GM18868 (cell line): ENCODE data around the gene EFNA5.
"Not testable (repeated sequence)": the region's sequence is repeated elsewhere in the genome, so short reads cannot be mapped to it uniquely, and the experiment has no call there.

Experiments
- ATAC-seq: cut with Tn5 transposase; IDR thresholded peaks from one replicate; pipeline ENCODE4 v1.9.1; 2021; ENCODE audit warnings: mild to moderate bottlenecking, moderate library complexity; ENCODE audit not compliant: unreplicated experiment

Gene EFNA5

DNA sequence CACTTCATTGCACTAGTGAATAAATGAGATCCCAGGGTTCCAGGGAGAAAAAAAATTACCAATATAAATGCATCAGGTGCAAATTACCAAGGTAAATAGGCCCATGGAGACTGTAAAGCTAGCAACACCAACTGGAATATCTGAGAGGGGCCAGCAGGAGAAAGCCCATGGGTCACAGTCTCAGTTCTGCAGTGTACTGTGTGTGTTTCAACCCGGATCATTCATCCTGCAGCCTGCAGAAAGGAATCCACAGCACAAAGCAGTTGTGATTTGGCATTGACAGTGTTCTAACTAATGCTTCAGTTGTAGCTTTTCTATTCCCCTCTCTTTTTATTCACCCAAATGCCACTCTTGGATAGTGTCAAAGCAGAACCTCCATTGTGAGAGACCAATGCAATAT, 171.0 kb downstream of the EFNA5 start:
- ATAC-seq: no peak

DNA sequence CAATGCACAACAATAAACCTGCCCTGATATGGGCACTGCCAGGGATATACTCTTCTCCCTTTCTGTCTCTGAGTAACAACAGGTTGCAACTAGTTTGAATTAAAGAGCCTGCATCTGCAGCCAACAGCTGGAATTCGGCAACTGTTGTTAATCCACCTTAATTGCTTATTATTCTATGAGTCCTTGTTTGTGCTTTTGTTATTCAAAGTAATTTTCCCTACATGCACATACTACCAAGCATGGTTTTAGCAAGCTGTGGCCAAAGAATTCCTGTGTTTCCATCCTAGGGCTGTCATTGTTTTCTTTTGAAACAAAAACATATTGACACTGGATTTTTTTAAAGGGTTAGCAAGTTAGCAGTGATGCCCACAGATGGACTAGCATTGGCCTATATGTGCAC, 171.5 kb downstream of the EFNA5 start:
- ATAC-seq: no peak

DNA sequence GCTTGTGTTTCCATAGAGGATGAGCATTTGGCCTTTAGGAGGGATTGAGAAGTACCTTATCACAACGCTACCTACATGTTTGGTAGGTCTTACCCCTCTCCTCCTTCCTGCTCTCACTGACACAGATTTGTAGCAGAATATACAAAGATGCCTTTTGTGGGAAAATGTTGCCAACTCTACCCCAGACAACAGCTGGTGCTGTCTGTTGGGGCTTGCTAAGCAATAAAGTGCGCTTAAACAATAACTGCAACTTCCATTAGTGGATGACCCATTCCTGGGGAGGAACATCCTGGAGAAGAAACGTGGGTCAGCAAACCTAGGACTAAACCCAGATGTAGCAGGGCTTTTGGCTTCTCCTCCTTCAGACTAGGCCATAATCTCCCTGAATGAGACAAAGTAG, 174.3 kb downstream of the EFNA5 start:
- no peak for ATAC-seq

DNA sequence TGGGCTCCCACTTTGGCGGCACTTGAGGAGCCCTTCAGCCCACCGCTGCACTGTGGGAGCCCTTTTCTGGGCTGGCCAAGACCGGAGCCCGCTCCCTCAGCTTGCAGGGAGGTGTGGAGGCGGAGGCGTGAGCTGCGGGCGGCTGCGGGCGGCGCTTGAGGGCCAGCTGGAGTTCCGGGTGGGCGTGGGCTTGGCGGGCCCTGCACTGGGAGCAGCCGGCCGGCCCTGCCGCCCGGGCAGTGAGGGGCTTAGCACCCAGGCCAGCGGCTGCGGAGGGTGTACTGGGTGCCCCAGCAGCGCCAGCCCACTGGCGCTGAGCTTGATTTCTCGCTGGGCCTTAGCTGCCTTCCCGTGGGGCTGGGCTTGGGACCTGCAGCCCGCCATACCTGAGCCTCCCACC, 176.6 kb downstream of the EFNA5 start:
- ATAC-seq: not testable (repeated sequence)

DNA sequence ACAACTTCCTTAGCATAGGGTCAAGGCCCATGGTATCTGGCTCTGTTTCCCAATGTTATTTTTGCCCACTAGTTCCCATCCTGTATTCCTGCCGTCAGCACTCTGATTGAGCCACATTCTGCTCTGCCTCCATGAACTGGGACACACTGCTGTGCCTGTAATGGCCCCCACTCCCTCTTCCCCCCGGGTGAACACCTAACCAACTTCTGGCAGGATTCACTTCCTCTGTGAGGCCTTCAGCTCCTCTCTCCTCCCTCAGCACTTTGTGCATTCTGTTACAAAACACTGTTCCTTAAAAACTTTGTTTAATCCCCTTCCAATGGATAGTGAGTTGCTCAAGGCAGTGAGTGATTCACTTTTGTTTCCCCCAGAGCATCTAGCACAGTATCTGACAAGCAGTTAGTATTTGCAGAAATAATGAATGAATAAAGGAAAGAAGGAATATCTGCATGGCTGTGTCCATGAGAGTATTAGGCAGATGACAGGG, 183.6 kb downstream of the EFNA5 start:
- ATAC-seq: no peak

DNA sequence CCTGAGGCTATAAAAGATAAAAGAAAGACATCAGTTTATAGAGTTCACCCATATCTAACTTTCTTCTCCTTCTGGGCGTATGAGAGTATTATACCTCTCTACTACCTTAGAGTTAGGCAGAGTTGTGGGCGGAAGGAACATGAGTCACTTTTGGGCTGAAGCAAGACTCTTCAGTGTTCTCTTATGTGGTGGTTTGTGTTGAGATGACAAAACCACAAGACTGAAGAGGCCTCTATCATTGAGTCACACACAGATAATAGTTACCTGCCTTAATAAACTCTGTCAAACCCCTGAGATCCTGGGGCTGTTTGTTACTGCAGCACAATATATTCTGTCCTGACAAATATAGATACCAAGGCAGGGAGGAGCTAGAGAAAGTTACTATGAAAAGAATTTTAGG, 184.2 kb downstream of the EFNA5 start:
- ATAC-seq: peak; percentile 88

DNA sequence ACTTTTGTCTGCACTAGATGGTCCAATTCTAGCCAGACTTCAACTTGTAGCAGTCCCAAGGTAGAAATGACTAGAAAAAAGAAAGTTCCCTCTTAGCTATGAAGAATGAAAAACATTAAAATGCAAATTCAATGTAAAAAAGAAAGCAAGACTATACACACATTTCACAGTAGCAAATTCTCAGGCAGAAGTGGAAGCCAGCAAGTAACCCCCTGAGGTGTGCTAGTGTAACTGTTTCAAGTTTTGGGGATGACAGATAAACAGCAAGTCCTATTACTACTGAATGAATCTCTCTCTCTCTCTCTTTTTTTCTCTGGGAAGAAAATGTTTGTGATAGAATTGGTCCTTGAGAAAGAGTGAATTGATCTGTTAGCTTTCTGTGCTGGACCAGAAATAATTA, 185.6 kb downstream of the EFNA5 start:
- ATAC-seq: peak; percentile 45

DNA sequence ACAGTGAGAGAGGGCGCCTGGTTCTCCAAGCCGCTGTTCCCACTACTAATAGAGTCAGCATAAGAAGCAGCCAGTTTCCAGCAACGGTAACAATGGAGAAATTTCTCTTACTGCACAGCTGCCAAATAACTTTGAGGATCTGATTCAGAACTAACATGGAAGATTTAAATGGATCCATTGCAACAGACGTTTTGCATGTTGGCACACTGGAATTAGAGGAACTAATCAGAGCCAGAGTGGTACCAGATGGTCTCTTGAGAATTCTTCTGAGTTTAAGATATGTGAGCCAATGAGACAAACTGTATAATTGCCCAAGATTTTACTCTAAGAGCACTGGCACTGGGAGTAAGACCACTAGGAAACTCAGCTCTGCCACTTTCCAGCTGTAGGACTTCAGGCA, 186.5 kb downstream of the EFNA5 start:
- ATAC-seq: no peak

DNA sequence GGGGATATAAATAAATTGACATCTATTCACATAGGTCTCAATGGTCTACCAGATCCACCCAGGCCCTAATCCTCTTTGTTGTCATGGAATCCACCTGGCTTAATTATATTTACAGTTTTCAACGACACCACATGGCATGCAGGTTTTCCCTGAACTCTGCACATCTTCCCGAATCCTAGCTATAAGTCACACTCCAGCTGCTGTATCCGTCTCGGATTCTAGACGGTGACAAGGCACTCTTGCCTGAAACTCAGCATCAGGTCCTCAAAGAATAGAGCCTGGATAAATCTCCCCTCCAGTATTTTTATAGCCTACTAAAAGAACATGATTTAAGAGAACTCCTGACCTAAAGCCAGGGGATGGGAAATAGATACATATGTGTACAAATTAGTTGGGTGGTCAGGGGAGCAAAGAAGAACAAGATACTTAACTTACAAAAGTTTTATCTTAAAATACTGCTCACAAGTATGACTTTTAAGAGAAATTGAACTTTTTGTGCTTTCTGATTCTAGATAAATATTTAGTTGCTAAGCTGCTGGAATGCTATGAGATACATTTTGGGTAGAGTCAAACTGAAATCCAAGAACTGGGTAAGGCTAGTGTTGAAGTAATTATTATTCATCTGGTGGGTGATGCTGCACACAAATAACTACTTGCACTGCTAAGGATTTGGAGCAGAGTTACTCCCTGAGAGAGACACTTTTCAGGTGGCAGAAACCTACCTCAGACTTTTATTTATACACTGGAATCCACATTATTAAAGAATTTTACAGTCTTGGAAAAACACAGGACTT, 187.3 kb downstream of the EFNA5 start:
- ATAC-seq: peak; percentile 32

DNA sequence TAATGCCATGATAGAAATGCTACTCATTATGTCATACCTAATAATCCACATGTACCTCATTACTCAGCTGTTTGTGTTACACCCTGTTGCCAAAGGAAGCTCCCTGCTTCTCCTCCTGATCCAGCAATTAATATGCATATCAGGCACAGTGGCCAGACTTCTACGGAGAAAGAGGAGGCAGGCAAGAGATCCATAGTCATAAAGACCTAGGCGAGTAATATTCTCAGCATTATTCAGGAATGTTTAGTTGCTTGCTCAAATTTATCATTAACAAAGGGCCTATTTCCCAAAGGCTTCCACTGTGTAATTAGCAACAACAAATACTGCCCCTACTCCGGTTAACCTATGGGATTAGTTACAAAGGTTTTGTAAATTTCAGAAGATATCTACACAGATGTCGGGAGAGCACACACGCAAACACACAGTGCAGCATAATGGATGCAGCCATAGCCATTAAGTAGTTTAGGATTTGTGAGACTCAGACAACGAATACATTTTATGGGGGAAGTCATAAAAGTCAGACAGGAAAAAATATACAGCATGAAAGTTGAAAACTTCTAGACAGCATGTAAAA, 192.6 kb downstream of the EFNA5 start:
- ATAC-seq: no peak

DNA sequence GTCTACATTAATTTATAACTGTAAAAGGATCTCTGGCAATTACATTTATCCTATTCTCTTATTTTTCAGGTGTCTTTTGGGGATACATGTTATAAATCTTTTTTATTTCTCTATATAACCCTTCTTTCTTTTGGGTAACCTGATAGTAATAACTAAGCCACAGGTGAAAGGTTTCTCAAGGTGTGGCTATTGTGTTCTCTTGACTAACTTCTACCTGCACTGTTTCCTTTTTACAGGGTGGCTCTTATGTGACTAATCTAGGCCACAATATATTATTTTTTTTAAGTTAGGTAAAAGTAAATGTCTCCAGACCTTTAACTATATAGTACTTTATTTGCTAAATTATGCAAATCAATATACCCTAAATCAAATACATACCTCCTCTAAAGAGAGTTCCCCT, 193.2 kb downstream of the EFNA5 start:
- ATAC-seq: no peak

DNA sequence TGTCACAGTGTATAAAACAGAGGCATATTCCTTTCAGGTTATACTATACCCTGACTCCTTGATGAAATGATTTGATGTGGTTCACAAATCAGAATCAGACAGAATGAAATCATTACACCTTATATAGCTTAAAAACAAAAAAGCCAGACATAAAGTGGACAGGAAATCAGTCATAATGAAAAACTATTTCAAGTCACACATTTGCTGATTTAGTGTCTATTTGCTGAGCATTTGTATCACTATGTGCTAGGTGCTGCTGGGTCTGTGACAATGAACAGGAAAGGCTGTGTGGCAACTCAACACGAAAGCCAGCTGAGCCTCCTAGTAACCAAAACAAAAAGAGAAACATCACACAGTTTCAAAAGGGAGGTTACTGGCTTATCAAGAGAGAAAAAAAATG, 194.0 kb downstream of the EFNA5 start:
- ATAC-seq: peak; percentile 95

DNA sequence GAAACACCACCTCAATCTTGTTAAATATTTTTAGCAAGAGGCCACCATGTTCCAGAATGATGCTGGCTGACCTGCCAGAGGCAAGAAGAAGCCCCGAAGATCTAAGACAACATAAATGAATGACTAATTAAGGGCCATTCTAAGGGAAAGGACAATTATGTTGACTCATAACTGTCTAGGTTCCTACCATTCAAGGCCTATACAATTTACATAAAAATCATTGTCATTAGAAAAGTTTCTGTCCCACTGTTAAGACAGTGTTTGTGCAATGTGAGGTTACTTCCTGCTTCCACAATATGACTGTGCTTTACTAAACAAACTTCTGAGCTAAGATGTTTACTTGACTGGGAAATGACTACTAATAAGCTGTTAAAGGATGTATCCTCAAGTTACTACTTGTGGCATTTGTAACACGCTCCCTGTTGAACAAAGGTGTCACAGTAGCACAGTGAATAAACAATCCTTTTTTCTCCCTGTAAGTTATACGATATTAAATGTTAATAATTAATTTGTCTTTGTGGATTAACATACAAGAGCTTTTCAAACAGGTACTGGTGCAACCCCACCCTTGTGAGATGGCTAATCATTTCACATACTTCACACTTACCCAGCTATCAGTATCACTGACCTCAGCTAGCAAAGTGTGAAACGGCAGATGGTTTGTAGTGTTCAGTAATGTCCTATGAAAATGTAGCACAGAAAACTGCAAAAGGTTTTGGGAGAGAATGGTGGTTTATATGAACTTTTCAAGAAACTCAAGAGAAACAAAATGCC, 195.8 kb downstream of the EFNA5 start:
- peak; percentile 36 for ATAC-seq

DNA sequence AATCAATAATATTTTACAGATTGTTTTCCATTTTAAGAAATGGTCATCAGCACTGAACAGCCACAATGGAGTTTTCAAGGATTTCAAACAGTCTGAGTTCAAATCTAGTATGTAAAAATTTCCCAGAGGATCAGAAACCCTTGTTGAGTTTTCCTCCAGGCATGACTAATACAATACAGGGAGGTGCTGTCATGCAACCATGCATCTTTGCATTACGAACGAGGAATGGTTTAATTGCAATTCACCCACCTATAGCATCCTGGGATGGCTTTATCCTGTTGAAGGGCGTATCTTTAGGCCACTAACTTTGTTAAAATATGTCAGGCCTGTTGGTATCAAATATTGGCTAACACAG, 196.4 kb downstream of the EFNA5 start:
- no peak for ATAC-seq

DNA sequence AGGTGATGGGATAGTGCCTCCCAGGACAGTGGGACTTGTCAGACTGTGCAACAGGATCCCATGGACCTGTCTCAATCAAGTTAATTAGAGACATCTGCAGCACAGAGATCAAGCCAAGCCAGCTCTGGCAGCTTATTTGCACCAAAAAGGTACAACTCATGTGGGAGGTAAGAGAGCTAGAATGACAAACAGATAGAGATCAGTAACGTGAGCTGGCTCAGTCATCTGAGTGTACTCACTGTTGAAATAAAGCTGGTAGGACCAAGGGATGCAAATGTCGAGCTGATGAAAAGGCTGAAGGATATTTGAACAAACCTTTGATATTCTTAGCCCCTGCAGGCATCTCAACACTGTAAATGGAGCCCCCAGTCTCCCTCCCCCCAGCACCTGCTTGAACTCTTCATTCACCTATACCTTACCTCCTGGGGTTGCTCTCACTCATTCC, 198.1 kb downstream of the EFNA5 start:
- no peak for ATAC-seq

DNA sequence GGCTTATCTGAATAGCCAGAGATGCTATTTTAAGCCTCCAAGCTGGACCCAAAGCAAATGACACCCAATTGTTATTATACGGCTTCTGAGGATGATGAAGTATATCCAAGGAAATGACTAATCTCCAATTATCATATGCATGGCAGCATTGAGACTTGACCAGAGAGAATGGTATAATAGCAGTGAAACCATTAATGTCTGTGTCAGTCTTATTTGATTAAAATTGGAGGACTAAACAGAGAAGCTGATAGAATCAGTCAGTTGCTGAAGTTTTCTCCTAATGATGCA, 200.5 kb downstream of the EFNA5 start:
- no peak for ATAC-seq

DNA sequence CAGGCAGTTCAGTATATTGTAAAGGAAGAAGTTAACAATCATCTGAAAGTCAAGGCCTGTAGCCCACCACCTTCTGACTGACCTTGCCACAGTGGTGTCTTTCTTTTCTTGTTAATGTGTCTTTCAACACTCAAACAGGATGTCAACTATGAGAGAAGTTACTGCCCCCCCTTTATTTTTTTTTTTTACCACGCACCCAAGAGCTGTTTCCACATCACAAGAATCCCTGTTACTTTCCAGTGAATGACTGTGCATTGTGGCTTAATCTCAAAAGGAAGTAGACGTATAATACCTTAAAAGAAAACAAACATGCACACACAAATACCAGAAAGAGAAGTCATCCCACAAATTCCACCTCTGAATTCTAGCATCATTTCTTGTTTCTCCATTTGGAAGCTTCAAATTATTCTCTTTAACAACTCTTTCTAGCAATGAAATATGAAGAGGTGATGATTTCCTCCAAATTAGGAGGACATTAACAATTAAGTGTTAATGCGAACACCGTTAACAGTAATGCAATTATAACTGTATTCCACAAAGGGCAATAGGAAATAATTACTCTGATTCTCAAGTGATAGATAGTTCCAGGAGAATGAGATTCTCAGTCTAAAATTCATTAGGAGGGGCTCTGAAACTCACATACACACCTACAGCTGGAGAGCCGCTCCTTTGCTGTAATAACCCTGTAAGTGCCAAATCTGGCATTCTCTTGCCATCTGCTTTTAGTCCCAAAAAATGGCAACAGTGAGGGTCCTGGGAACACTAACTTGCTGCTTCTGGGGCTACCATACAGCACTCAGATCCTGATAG, 201.0 kb downstream of the EFNA5 start:
- no peak for ATAC-seq

DNA sequence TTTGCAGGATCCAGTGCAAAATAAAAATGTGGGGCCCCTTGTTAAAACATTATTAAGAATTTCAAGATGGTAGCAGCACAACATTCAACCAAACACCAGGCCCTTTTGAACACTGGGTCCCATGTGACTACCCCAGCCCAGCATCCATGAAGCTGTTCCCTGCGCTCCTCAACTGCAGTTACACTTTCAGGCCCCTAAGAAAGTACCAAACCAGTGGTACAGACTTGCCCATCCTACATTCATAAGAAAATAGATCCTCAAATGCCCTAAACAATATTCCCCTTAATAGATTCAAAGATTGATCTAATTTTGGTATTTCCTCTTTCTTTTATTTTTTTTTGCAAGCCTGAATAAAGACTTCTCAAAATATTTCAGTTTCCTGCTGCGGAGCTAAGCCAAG, 201.7 kb downstream of the EFNA5 start:
- no peak for ATAC-seq

DNA sequence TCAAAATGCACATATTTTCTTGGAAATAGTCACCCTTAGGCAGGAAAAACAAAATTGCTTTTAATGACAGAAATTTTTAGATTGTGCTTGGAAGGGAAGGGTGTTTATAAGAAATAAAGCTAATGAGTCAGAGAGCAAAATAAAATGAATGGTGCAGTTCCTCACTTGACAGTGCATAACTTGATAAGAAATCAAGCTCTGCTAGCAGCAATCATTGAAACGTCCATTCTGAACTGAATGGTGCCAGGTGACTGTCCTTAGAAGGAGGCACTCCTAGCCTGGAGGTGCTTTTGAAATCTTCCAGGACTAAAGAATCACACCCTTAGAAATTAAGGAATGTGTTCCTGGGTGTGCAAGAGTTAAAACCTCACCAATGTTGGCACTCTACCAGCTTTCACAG, 202.5 kb downstream of the EFNA5 start:
- ATAC-seq: no peak

DNA sequence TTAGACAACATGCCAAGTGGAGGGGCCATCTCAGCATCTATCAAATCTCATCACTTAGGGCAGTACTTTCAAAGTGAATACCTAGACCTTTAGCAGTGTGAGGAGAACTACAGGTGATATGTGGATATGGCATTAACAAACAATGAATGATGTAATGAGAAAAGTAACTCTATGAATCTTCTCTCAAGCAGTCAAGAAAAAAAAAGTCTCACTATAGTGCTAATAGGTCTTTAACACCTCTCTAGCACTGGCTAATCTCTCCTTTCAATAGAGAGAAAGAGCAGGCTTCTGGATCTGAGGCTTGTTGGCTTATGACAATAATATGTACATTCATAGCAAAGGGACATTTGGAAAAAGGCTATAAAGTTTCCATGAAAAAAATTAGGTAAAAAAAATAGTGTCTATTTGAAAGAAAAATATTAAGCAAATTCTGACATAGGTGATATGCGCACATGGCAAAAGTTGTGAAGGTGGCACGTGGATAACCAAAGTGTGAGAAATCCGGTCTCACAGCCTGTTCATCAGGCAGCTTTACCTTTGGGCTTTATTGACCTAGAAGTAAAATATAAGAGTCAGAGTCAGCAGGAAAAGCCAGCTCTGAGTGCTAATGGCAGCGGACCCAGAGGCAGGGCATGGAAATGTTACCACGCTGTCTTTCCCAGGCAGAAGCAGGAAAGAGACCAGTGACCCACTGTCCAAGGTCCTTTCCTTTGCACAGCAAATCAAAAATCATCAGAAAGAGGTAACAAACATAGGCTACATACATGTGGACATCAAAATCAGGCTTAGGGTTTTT, 203.4 kb downstream of the EFNA5 start:
- no peak for ATAC-seq
